NCI-H187 treated with DMSO at 0.1 percent for 48 hours (cell line): Measurements from ENCODE around the gene CAMK2D.

Source experiments
- DNase-seq: peaks from one replicate; lab custom pipeline; 2025; lab: John Stamatoyannopoulos, UW

The CAMK2D gene

DNA sequence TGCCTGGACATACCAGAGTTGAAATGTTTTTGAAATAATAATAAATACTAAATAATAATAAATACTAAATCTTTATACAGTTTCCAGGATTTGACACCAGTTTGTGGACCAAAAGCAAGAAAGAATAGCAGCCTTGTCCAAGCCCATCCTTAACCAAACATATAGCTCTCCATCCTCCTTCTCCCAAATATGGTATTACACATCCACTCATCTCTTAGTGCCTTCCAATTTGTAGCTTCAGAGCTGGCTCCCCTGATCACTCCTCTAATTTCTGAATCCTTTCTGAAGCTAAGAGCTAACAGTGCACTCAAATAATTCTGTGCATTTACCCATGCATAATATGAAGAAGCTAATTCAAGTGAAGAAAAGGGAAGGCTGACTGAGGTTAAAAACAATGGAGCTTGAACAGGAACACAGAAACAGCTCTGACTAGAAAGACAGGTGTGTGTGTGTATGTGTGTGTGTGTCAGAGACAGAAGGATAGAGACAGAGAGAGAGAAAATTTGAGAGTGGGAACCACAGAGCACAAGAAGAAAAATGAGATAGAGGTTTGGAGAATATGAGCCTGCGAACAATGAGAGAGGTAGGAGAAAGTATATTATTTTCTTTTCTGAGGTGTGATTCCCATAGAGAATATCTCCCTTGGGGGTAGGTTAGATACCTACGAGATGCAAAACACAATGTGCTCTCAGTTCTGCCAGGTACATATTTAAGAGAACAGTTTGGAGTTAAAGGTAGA lies 123.5 kb downstream of the CAMK2D start:
- DNase-seq: no peak

DNA sequence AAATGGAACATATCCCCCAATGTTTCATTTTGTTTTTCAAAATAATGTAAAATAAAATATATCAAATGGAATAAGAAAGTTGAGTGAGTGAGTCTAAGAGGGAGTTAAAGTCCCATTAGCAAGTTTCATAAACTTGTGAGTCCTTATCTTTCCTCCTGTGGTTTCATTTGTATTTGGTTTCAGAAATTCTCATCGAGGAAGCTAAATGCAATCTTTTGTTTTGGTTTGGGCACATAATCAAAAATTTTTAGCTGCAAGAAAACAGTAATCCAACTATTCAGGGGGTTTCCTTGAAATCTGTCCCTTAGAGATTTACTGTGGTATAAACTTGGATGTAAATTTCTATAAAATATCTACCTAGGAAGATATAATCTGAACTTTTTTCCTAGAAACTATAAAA lies 124.2 kb downstream of the CAMK2D start:
- no peak for DNase-seq

DNA sequence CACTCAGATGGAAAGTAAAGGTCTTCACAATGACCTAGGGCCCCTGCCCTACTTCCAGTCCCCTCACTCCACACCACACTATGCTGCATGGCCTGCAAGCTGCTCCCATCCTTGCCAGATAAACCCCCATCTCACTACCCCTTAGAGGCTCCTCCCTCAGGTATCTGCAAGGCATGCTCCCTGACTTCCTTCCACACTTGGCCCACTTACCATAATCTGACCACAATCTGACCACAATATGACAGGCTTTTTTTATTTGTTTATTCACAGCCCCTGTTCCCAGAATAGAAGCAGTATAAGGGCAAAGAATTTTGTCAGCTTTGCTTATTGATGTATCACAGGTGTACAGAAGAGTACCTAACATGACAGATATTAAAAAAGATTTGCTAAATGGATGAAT lies 124.7 kb downstream of the CAMK2D start:
- no peak for DNase-seq

DNA sequence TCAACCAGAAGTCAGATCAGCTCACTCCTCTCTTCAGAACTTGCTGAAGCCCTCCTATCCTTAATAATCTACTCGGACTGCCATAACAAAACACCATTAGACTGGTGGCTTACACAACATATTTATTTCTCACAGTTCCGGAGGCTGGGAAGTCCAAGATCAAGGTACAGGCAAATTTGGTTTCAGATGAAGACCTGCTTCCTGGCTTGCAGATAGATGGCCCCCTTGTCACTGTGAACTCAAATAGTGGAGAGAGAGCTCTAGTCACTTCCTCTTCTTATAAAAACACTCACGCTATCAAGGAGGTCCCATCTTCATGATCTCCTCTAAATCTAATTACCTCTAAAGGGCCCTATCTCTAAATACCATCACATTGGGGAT lies 125.1 kb downstream of the CAMK2D start:
- DNase-seq: no peak

DNA sequence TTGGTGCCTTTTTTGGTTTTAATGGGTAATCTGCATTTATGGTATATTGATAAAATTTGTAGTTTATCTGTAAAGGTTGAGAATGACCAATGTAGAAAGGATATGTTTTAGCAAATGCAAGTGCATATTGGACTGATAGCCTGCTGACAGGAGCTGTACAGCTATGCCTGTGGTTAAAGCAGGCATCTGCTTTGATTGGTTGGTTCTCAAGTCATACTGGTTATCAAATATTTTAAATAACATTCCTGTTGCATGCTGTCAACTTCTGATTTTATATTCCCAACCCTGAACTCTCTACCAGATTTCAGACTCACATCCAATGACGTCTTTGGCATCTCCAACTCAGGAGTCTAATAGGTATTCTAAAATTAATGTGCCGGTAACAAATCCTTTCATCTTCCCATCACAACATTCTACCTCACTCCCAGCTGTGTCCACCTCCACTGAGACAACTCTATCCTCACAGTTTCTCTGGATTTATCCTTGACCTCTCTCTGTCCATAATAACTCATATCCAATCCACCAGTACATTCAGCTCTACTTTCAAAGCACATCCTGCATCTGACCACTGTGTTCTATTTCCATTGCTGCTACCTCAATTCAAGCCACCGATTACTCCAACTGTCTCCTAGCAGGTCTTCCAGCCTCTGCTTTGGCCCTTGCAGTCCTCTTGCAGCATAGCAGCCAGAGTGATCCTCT lies 125.7 kb downstream of the CAMK2D start:
- DNase-seq: no peak

DNA sequence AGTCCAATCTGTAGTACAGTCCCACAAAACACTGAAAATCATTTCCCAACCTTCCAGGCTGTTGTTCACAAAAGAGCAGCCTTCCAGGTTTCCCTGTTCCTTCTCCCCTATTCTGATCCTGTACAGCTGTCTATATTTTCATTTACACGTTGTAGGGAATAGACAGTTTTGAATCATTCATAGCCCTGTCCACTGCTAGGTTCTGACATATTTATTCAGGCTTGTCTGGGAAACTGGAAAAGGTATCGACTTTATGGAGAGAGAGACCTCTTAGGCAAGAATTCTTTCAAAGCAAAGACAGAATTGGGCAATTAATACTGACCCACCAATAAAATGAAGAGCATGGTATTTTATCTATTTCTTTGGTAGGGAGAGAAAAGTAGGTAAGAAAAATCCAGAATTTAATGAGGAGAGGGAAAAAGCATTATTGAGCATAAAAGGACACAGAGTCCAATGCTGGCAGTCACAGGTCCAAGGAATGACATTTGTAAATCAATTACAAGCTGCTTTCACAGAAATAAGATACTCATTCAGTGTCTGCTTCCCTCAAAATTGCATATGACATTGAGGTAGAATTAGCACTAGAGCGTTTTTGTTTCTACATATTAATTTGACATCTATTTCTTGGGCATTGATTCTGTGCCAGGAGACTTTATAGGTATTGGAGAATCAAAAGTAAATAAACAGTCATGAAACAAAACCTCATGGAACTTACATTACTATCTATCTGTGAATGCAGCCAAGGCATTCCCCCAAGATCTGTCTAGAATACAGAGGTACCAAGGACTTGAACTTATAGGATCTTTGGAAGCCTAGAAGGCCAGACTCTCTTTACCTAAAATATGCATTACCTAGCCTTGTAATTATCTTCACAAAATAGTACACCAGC lies 127.2 kb downstream of the CAMK2D start:
- no peak for DNase-seq

DNA sequence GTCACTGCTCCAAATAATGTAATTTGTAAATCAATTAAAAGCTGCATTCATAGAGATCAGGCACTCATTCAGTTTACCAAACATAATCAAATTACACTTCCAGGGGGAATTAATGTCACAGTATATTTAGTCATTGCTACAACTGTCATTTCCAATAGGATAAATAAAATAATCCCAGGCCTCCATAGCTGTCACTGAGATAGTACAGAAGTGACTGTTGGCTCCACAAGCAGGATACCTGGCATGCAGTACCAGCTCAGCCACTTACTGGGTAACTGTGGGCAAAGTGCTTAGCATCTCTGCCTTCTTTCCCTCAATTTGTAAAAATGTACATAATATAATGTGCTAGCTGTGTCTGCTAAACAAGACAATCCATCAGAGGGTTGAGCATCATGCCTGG lies 128.1 kb downstream of the CAMK2D start:
- no peak for DNase-seq

DNA sequence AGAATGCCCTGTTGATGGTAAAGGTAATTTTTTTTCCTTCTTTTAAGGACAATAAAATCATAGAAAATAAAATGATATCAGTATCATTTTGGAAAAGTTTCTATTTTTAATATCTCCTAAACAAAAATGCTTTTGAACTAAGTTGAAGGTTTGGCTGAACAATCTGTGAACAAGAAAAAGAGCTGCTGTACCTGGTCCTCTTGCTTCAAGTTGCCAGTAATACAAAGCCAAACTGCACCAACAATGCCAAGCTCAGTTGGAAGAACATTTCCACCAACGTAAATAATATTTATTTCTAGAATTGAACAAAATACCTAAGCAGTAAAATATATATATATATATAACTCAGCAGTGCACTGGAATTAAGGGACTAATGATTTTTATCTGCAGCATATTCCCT lies 132.8 kb downstream of the CAMK2D start:
- DNase-seq: no peak

DNA sequence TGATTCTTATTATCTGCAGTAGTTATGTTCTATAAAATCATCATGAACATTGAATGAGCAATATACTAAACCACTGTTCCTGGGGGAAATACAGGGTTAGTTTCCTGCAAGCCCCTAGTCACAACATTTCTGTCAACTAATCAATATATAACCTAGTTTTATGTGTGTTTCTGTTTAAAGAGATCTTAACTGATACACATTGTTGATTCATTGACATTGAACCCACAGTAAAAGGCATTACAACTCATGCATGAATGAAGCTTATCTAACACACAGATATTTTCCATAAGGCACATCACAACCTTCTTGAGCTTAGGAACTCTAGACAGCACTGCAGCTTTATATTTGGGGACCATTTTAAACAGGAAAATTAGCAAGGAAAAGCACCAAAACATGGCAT lies 134.2 kb downstream of the CAMK2D start:
- no peak for DNase-seq

DNA sequence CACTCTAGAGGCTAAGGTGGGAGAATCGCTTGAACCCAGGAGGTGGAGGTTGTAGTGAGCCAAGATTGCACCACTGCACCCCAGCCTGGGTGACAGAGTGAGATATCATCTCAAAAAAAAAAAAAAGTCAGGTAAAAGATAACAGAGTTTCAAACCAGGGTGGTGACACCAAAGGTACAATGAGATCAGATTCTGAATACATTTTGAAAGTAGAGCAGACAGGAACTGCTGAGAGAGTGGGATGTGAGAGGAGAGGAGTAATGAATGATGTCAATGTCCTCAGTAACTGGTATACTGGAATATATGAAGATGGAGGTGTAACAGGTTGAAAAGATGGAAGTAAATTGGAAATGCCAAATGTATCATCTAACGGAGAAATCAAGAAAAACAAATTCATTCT lies 135.6 kb downstream of the CAMK2D start:
- DNase-seq: no peak

DNA sequence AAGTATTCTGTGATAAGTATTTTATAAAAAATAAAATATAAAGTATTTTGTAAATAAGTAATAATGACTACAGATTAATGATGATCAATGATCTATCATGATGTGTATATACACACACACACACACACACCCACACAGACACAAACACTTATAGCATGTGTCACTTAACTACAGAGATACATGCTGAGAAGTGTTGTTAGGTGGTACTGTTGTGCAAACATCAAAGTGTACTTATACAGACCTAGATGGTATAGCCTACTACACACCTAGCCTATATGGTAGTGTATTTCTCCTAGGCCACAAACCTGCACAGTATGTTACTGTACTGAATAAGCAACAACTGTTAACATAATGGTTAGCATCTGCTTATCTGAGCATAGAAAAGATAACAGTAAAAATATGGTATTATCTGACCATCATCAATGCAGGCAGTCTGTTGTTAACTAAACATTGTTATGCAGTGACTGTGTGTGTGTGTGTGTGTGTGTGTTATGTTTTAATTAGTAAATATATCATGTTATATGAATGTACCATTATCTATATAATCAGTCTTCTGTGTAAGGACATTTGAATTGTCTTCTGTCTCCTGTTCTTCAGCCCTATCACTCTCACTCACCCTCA lies 138.2 kb downstream of the CAMK2D start:
- no peak for DNase-seq

DNA sequence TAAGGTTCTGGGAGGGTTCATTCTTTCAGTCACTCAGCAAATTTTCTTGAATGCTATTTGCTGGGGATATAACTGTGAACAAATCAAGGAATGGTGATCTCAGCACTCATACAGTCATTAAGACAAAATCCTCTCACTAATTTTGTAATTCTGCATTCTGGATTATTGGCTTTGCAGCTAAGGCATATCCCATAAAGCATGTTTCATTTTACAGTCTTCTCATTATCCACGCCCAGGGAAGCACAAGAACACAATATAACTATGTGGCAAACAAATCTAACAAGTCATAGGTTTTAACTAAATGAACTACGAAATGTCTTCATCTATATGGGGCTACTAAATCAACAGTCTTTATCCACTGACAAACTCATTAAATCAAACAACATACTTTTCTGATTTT lies 139.9 kb downstream of the CAMK2D start:
- DNase-seq: no peak

DNA sequence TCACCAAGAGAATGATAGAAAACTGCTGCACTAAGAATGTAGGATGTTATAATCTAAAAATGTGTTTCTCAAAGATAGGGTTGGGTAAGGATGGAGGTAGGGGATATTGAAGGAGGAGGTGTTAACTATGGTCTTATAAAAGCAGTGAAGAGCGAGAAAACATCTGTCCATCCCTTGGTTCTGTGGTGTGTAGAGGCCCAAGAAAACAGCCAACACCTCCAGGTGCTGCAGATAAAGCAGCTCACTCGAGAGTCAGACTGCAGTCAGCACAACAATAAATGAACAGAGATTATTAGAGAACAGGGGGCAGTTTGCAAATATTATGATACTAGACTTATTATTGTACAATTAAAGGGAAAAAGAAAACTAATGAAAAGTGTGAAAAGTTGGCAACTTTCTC lies 141.5 kb downstream of the CAMK2D start:
- DNase-seq: no peak

DNA sequence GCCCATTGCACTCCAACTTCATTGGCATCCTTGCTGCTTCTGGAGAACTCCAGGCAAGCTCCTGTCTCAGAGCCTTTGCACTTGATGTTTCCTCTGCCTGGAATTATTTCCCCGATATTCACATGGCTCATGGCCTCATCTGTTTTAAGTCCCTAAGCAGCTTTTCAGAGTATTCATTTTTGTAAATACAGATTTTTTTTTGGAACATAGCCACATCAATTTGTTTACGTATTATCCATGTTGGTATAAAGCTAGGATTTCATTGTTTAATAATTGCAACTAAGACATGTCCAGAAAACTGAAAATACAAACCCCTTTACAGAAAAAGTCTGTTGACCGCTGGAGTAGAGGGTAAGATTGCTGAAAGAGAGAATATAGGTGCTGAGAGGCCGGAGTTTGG lies 142.0 kb downstream of the CAMK2D start:
- no peak for DNase-seq

DNA sequence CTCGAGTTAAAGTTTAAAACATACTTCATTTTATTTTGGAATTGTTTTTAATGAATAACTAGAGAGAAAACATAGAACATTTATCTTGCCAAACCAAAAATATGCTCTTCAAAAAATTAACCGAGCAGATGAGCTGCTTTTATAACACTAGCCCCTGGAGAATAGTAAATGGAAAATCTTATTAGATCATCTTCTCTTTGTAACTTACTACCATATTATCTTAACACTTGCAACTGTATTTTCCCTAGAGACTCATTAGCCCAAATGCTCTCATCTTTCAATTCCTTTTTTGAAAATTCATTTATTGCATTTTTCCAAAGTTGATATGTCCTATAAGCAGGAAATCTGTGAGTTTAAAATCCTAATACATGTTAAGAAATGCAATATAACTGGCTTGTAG lies 143.3 kb downstream of the CAMK2D start:
- no peak for DNase-seq

DNA sequence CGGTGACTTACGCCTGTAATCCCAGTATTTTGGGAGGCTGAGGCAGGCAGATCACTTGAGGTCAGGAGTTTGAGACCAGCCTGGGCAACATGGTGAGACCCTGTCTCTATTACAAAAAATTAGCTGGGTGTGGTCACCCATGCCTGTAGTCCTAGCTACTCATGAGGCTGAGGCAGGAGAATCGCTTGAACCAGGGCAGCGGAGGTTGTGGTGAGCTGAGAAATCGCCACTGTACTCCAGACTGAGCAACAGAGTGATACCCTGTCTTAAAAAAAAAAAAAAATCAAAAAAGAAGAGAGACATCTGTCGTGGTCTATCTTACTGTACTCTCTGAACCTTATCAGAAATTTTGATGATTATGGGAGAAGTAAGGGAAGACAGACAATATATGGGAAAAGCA lies 144.3 kb downstream of the CAMK2D start:
- no peak for DNase-seq

DNA sequence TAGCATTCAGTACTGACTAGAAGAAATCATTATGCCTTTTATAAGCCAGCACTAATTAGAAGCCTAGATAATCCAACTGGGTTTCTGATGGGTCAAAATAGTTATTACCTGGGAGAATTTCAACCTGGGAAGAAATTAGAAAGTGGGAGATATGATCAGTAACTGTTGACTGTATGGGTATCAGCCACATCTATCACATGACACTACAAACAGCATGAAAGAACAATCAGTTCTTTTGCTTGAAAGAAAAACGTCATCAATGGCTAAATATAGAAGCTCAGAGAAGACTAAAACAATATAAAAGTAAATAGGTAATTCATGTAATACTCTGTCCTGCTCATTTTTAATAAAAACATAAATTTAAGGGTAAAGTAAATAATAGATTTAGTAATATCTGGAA lies 145.1 kb downstream of the CAMK2D start:
- no peak for DNase-seq

DNA sequence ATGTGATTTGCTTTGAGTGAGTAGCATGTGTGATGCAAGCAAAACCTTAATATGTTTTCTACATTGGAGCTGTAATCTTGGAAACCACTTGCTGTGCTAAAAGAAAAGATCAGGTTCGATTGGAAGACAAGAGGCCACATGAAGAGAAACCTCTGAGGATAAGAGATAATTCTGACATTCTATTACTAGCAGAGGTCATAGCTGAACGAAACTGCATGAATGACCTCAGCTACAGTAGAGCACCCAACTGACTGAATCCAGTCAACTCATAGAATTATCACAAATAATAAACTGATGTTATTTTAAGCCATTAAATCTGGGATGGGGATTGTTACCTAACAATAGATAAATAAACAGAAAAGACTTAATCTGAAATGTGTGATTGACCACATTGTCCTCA lies 147.1 kb downstream of the CAMK2D start:
- DNase-seq: no peak

DNA sequence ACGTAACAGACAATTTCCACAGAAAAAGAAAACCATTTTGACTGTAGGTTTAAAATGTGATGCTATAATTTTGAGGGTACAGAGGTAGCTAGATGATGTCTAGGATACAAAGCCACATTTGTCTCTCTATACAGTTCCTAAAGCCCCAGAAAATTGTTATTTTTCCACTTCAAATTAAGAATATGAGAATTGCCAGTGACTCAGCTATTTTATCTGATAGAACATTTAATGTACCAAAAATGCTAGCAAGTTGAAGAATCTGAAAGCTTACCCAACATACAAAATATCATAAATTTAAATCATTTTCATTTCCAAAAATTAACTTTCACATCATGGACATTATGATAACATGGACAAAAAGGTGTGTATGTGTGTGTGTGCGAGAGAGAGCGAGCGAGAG lies 148.0 kb downstream of the CAMK2D start:
- DNase-seq: no peak

DNA sequence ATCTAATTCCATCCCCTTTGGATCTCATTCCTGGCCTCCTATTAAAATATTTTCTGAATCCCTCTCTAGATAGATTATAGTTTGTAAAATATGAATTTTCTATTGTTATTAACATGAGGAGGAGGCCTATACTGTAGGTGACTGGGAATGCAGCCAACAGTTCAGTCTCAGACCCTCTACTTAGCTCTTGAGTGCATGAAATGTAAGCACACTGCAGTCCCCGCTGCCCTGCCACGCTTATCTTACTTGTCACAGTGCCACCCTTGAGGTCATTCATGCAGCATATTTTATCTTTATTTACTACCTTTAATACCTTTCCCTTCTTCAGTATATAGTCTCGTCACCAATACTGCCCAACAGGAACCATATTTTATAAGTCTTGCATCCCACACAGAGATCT lies 151.0 kb downstream of the CAMK2D start:
- no peak for DNase-seq

DNA sequence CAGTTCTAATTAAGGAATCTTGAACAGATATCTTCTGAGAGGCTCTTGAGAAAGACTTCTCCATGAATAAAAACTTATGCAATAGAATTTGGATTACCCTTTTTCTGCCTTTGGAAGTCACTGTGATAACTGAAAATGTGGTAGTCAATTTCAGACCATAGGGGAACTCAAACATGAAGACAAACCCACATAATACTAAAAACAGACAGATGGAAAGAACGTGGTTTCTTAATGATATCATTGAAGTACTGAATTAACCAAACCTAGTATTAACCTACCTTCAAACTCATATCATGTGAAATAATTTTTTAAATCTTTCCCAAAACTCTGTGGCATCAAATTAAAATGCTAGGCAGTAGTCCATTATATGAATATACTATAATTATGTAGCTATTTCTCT lies 153.5 kb downstream of the CAMK2D start:
- no peak for DNase-seq

DNA sequence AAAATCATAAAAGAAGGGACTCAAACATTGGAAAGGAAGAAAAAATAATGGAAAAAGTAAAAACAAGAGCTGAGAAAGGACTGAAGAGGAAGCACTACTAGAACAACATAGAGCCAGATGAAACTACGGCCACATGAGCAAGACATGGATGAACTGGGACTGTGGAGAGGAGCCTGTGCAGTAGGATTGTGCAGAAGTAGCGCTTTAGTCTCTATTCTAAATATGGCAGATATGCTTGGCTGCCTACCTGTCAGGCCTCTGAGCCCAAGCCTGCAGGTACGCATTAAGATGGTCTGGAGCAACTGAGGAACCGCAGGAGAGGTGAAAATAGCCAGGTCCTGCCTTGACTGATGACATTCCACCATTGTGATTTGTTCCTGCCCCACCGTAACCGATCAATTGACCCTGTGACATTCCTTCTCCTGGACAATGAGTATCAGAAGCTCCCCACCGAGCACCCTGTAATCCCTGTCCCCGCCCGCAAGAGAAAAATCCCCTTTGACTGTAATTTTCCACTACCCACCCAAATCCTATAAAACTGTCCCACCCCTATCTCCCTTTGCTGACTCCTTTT lies 154.3 kb downstream of the CAMK2D start:
- DNase-seq: no peak
